Spleen (tissue), 11 donors: ENCODE measurements around the gene MOGAT2. TPM values are rescaled to one million over a fixed set of nuclear protein-coding genes. Genes with fewer than 3 reads are reported as not detected.
A peak's percentile ranks its signal among the peaks of the same experiment; 100 is the strongest.

ENCODE experiments used
- DNase-seq: peaks from one replicate; pipeline ENCODE4 v3.0.0-alpha.2; 2020
- H3K27ac ChIP-seq, 8 donors: fragments of 200-600 bp; sonication (generic) in 7 of 8; 1 replicate in 4 of 8; 2 replicates in 4 of 8; pipeline versions ENCODE4 v1.5.0 to v1.8.0; 2016 to 2021; ENCODE audit warnings: inconsistent platforms in 4 of 8, mild to moderate bottlenecking in 4 of 8, moderate library complexity in 1 of 8
- H3K27me3 ChIP-seq, 7 donors: fragments of 200-600 bp; sonication (generic) in 6 of 7; replicated peaks in 1 of 7; 1 replicate in 4 of 7; 2 replicates in 3 of 7; pipeline versions ENCODE4 v1.5.0 to v1.8.0; 2016 to 2021; ENCODE audit warnings: inconsistent platforms in 3 of 7, mild to moderate bottlenecking in 1 of 7
- H3K36me3 ChIP-seq, 6 donors: fragments of 200-600 bp; sonication (generic) in 5 of 6; 1 replicate in 4 of 6; 2 replicates in 2 of 6; pipeline versions ENCODE4 v1.5.0 to v1.8.0; 2016 to 2021; ENCODE audit warnings: inconsistent platforms in 2 of 6
- H3K4me1 ChIP-seq, 6 donors: fragments of 200-600 bp; sonication (generic) in 5 of 6; 1 replicate in 3 of 6; 2 replicates in 3 of 6; pipeline versions ENCODE4 v1.5.0 to v1.8.0; 2016 to 2021; ENCODE audit warnings: inconsistent platforms in 3 of 6
- H3K4me3 ChIP-seq, 8 donors: fragments of 200-600 bp; sonication (generic) in 7 of 8; 1 replicate in 4 of 8; 2 replicates in 4 of 8; pipeline versions ENCODE4 v1.5.0 to v1.8.0; 2016 to 2021; ENCODE audit warnings: inconsistent platforms in 4 of 8, mild to moderate bottlenecking in 4 of 8, moderate library complexity in 2 of 8
- H3K9me3 ChIP-seq, 8 donors: fragments of 200-600 bp; sonication (generic) in 7 of 8; 1 replicate in 4 of 8; 2 replicates in 4 of 8; pipeline versions ENCODE4 v1.5.0 to v1.8.0; 2016 to 2021; ENCODE audit warnings: inconsistent platforms in 4 of 8
- POLR2A ChIP-seq, 3 donors: fragments of 450-650 bp; IDR thresholded peaks; one replicate each; pipeline ENCODE4 v1.5.1; 2017; ENCODE audit warnings: antibody characterized with exemption in 3 of 3, mild to moderate bottlenecking in 1 of 3
- POLR2AphosphoS5 ChIP-seq, 3 donors: sonication (generic); formaldehyde crosslinking; IDR thresholded peaks; one replicate each; pipeline ENCODE4 v1.5.1; 2017; ENCODE audit warnings: antibody characterized with exemption in 3 of 3
- WGBS, 5 donors: extraction: QIAGEN DNeasy Blood & Tissue Kit in 3 of 5; methylation state at CpG; one replicate each; pipeline versions ENCODE4 v1.1.5 to v1.1.7; 2013 to 2018; 5-methylcytosine and 5-hydroxymethylcytosine counted together
- intact Hi-C: fragments of 100-400 bp; cut with DNase I; formaldehyde crosslinking; loops from one replicate; pipeline ENCODE4 v1.15.0; 2023; ENCODE audit warnings: low total_unique reads
- polyA plus RNA-seq, 3 donors: library from polyadenylated mRNA; stranded (reverse); fragments of 200-250 nt; gene quantifications; one replicate each; pipeline ENCODE4 v1.2.1, GENCODE V29; 2013
- total RNA-seq, 7 donors: library from RNA; depleted of rRNA in 3 of 7; stranded (reverse); fragments of >200 nt in 3 of 7; fragmentation: NEBNext Ultra II Directional in 4 of 7; extraction: Animal tissue kit (Norgen Biotek cat#: 25700) in 4 of 7; gene quantifications; one replicate each; pipeline versions ENCODE4 v1.1.0 to v1.2.1, GENCODE V29; 2016 to 2021
- TF ChIP-seq, protein P1 (sequence below), 11 experiments: fragments of 200-600 bp in 7 of 11; fragments of 450-650 bp in 4 of 11; sonication (generic) in 4 of 11; IDR thresholded peaks in 8 of 11; conservative IDR thresholded peaks in 3 of 11; 1 replicate in 7 of 11; 2 replicates in 4 of 11; pipeline versions ENCODE4 v1.4.0 to v1.8.0; 2016 to 2021; ENCODE audit warnings: antibody characterized with exemption in 11 of 11, inconsistent platforms in 4 of 11, mild to moderate bottlenecking in 1 of 11
- donor health status: healthy with polysubstance abuse.
- donor health status: DM: no; HTN: no; CAD: no; lungs with moderate emphysema.
- donor health status: DM: no; HTN: no; CAD: no.
- donor health status: Bipolar disorder and iron deficiency.
- donor health status: healthy.
- donor health status: DM: no; HTN: no; CAD: no.
- donor health status: DM: yes; HTN: yes; CAD: no.

Gene MOGAT2
- total and polyA plus RNA-seq, 10 donors: 0.03 to 0.23 (median 0.21) TPM; not detected in 6

DNA sequence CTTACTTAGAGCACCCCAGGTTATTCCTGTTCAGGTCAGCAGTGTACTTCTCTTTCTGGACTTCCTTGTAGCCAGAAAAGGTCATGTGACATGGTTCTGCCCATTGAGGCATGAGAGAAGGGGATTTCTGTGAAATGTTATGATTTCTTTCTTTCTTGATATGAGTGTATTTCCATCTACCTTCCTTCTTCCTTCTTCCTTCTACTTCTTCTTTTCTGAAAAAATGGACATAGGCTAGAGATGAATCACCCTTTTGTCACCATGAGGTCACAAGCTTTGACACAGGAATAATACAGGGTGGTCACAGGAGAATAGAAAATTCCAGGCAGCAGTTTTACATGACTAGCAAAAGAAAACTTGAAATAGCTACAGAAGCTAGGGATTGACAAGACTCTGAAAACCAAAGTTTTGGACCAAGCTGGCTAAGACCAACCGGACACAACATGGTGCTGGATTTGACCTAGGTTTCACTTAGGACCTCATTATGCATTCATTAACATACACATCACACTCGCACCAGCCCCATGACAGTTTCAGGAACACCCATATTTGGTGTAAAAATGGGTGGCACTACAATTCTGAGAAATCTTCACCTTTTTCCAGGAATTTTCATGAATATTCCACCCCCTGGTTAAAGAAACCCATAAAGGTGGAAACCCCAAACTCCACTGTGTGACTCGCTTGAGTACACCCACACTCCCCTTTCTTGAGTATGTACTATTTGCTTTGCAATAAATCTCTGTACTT, 27.6 kb upstream of the MOGAT2 start:
- peaks cover 0 to 19% (median 14%) of the 10 kb centered on the region in 8 donors for H3K9me3 ChIP-seq
- WGBS, 5 donors: 68 to 73% (median 70%) methylated on average over 3 of the region's 3 CpGs
- no peaks in the 10 kb centered on the region for H3K36me3 ChIP-seq
- H3K4me1 ChIP-seq: peaks cover 0 to 20% (median 8%) of the 10 kb centered on the region in 6 donors
- peak overlapping the region in 4 of 8 donors; percentile 10 to 46 (median 30) for H3K27ac ChIP-seq
- intact Hi-C loops: no loop called here
- H3K4me3 ChIP-seq: no peak overlapping the region
- DNase-seq: no peak
- TF ChIP-seq POLR2A (IDR thresholded peaks at IDR 0.05) (no peak), POLR2AphosphoS5 (IDR thresholded peaks at IDR 0.05) (no peak)
- TF ChIP-seq, protein P1, sequence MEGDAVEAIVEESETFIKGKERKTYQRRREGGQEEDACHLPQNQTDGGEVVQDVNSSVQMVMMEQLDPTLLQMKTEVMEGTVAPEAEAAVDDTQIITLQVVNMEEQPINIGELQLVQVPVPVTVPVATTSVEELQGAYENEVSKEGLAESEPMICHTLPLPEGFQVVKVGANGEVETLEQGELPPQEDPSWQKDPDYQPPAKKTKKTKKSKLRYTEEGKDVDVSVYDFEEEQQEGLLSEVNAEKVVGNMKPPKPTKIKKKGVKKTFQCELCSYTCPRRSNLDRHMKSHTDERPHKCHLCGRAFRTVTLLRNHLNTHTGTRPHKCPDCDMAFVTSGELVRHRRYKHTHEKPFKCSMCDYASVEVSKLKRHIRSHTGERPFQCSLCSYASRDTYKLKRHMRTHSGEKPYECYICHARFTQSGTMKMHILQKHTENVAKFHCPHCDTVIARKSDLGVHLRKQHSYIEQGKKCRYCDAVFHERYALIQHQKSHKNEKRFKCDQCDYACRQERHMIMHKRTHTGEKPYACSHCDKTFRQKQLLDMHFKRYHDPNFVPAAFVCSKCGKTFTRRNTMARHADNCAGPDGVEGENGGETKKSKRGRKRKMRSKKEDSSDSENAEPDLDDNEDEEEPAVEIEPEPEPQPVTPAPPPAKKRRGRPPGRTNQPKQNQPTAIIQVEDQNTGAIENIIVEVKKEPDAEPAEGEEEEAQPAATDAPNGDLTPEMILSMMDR (IDR thresholded peaks at IDR 0.05 in 8 of 11, conservative IDR thresholded peaks at IDR 0.05 in 3 of 11): no peak
- peaks cover 0 to 11% (median 0%) of the 10 kb centered on the region in 7 donors for H3K27me3 ChIP-seq

DNA sequence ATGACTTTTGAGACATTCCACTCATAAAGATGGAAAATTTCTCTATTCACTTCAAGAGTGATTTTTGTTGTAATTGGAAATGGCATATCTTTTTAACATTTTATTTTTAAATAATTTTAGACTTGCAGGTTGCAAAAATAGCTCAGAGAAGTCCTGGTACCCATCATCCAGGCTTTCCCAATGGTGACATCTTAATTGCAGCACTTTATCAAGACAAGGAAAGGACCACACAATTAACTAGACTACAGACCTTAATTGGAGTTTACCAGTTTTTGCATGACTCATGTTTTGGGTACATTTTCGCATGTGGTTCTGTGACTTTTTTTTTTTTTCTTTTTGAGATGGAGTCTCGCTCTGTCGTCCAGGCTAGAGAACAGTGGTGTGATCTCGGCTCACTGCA, 25.8 kb upstream of the MOGAT2 start:
- TF ChIP-seq POLR2AphosphoS5 (IDR thresholded peaks at IDR 0.05): no peak
- TF ChIP-seq, protein P1 (IDR thresholded peaks at IDR 0.05 in 8 of 11, conservative IDR thresholded peaks at IDR 0.05 in 3 of 11): no peak
- TF ChIP-seq POLR2A (IDR thresholded peaks at IDR 0.05): no peak
- intact Hi-C loops: no loop called here
- Histone ChIP-seq H3K4me3 (no peak overlapping the region), H3K4me1 (peaks cover 0 to 20% (median 8%) of the 10 kb centered on the region in 6 donors), H3K27me3 (peaks cover 0 to 11% (median 0%) of the 10 kb centered on the region in 7 donors), H3K27ac (no peak overlapping the region), H3K9me3 (peaks cover 0 to 1% (median 0%) of the 10 kb centered on the region in 8 donors), H3K36me3 (no peaks in the 10 kb centered on the region)
- DNase-seq: no peak
- WGBS, 5 donors: 75 to 89% (median 85%) methylated on average over 4 of the region's 4 CpGs

DNA sequence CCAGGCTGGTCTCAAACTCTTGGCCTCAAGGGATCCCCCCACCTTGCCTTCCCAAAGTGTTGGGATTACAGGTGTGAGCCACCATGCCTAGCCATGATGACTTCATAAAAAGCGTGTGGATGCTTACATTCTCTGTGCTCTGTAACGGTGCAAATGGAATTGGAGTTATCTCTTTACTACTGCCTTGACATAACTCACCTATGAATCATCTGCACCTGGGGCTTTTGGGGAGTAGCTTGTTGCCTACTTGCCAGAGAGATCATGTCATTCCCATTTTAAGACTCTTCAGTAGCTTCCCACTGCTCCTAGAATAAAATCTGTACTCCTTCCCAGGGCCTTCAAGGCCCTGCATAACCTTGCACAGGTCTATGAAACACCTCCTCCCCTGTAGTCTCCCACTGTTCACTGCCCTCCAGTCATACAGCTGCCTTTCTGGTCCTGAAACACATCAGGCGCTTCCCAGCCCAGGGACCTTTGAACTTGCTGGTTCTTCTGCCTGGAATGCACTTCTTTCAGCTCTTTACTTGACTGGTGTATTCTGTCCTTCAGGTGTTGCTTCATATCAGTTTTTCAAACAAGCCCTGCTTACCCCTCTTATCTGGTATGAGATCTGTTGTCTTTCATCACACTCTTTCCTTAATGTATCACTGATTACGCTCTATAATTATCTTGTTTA, 19.6 kb upstream of the MOGAT2 start:
- Histone ChIP-seq H3K4me3 (no peak overlapping the region), H3K36me3 (no peaks in the 10 kb centered on the region), H3K4me1 (no peaks in the 10 kb centered on the region), H3K9me3 (no peaks in the 10 kb centered on the region), H3K27me3 (peaks cover 0 to 10% (median 0%) of the 10 kb centered on the region in 7 donors), H3K27ac (no peak overlapping the region)
- no peak for DNase-seq
- intact Hi-C loops: no loop called here
- 84 to 93% (median 92%) methylated on average over 4 of the region's 4 CpGs for WGBS, 5 donors
- TF ChIP-seq POLR2A (IDR thresholded peaks at IDR 0.05) (no peak), POLR2AphosphoS5 (IDR thresholded peaks at IDR 0.05) (no peak)
- TF ChIP-seq, protein P1 (IDR thresholded peaks at IDR 0.05 in 8 of 11, conservative IDR thresholded peaks at IDR 0.05 in 3 of 11): no peak

DNA sequence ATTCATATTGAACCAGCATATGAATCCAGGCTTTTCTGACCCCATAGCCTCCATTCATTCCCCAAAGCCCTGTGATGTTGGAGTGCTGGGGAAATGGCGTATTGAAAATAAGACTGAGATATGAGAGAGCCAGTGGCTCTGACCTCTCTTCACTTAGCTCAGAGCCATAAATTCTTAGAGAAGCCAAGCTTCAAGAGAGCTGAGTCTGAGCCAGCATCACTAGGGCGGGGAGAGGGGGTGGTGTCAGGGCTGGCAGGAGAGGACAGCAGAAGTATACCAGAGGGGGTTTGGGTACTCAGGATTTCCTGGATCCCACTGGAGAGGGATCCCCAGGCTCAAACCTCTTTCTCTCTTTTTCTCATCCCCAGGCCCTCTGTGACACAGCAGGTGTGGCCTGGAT, 16.7 kb upstream of the MOGAT2 start:
- Histone ChIP-seq H3K27me3 (peaks cover 0 to 10% (median 0%) of the 10 kb centered on the region in 7 donors), H3K4me3 (no peak overlapping the region), H3K36me3 (no peaks in the 10 kb centered on the region), H3K9me3 (no peaks in the 10 kb centered on the region), H3K27ac (no peak overlapping the region), H3K4me1 (peaks cover 0 to 2% (median under 1%) of the 10 kb centered on the region in 6 donors)
- WGBS, 5 donors: 78 to 96% (median 86%) methylated on average over 2 of the region's 2 CpGs
- no peak for DNase-seq
- intact Hi-C loops: loop anchor here (10.0 kb wide), 1 partner anchor 164 kb away; no protein-coding TSS in a partner anchor
- TF ChIP-seq POLR2AphosphoS5 (IDR thresholded peaks at IDR 0.05) (no peak), POLR2A (IDR thresholded peaks at IDR 0.05) (no peak)
- TF ChIP-seq, protein P1 (IDR thresholded peaks at IDR 0.05 in 8 of 11, conservative IDR thresholded peaks at IDR 0.05 in 3 of 11): no peak
